Measurements from ENCODE around the gene NTSR1. TPM values are rescaled to one million over a fixed set of nuclear protein-coding genes. Genes with fewer than 3 reads are reported as not detected.

Gene NTSR1
- polyA plus RNA-seq (2011; rRNA removed) (0.09 and 0.12 TPM in 2 replicates), polyA minus RNA-seq (2011; rRNA and poly(A)+ RNA removed) (0.09 and 0.13 TPM in 2 replicates)

- no peak for TF ChIP-seq CTCF (IDR thresholded peaks at IDR 0.05; ENCODE audit: low read depth, low read length)
- H3K9me3 ChIP-seq (ENCODE audit: control insufficient read depth, insufficient read depth, low read length) = no peaks in the 10 kb centered on the region; the same call in 1 of the 2 replicates
- peaks cover 44% of the 10 kb centered on the region for H3K27me3 ChIP-seq (ENCODE audit: control insufficient read depth, insufficient read depth, low read length)
- H3K4me3 ChIP-seq (ENCODE audit: low read depth, low read length) = no peak within 1 kb of the TSS
- DNase-seq (ENCODE audit: low read depth, low spot score) = no peak
- ChIA-PET CTCF (interaction anchor here (1.3 kb wide), 1 partner anchor 82 kb away, joined by 4 read pairs; no protein-coding TSS in a partner anchor), POLR2A (no interaction called here)
- H3K27ac ChIP-seq (ENCODE audit: low read depth, low read length) = no peak within 1 kb of the TSS
These were observed at the start of gene NTSR1 for GRCh38 chr20:62708591-62709536. TSS of gene NTSR1 (plus strand) at chr20:62708836. CDS start at chr20:62709208, 372 bp downstream.

GRCh38 chr20:62659488-62660239 lies 49.0 kb upstream of the NTSR1 start:
- H3K27ac ChIP-seq (ENCODE audit: low read depth, low read length) = no peak overlapping the region

GRCh38 chr20:62660240-62660615 lies 48.4 kb upstream of the NTSR1 start:
- no peak overlapping the region for H3K4me3 ChIP-seq (ENCODE audit: low read depth, low read length)
- no peaks in the 10 kb centered on the region for H3K27me3 ChIP-seq (ENCODE audit: control insufficient read depth, insufficient read depth, low read length)
- DNase-seq (ENCODE audit: low read depth, low spot score) = no peak
- ChIA-PET CTCF (interaction anchor here (1.0 kb wide), 1 partner anchor 148 kb away, joined by 3 read pairs; no protein-coding TSS in a partner anchor), POLR2A (no interaction called here)
- no peak overlapping the region for H3K27ac ChIP-seq (ENCODE audit: low read depth, low read length)
- H3K9me3 ChIP-seq (ENCODE audit: control insufficient read depth, insufficient read depth, low read length) = no peaks in the 10 kb centered on the region; the same call in 1 of the 2 replicates
- TF ChIP-seq CTCF (IDR thresholded peaks at IDR 0.05; ENCODE audit: low read depth, low read length) = no peak

More at GRCh38 chr20:62659488-62660239, 49.0 kb upstream of the NTSR1 start:
- DNase-seq (ENCODE audit: low read depth, low spot score) = no peak
- Histone ChIP-seq H3K27me3 (ENCODE audit: control insufficient read depth, insufficient read depth, low read length) (no peaks in the 10 kb centered on the region), H3K9me3 (ENCODE audit: control insufficient read depth, insufficient read depth, low read length) (no peaks in the 10 kb centered on the region; the same call in 1 of the 2 replicates), H3K4me3 (ENCODE audit: low read depth, low read length) (no peak overlapping the region)
- CTCF ChIA-PET = interaction anchor here (1.0 kb wide), 1 partner anchor 149 kb away, joined by 3 read pairs; no protein-coding TSS in a partner anchor
- TF ChIP-seq CTCF (IDR thresholded peaks at IDR 0.05; ENCODE audit: low read depth, low read length) = no peak
- POLR2A ChIA-PET = no interaction called here

- no peak overlapping the region for H3K4me3 ChIP-seq (ENCODE audit: low read depth, low read length)
- no peak overlapping the region for H3K27ac ChIP-seq (ENCODE audit: low read depth, low read length)
- DNase-seq (ENCODE audit: low read depth, low spot score) = no peak
- ChIA-PET POLR2A (no interaction called here), CTCF (no interaction called here)
- no peaks in the 10 kb centered on the region; the same call in 1 of the 2 replicates for H3K9me3 ChIP-seq (ENCODE audit: control insufficient read depth, insufficient read depth, low read length)
- H3K27me3 ChIP-seq (ENCODE audit: control insufficient read depth, insufficient read depth, low read length) = no peaks in the 10 kb centered on the region
- TF ChIP-seq CTCF (IDR thresholded peaks at IDR 0.05; ENCODE audit: low read depth, low read length) = no peak
These were observed 47.9 kb upstream of the NTSR1 start for GRCh38 chr20:62660768-62661167.

Data from AG04450 (cell line).